Measurements from ENCODE around the gene FXYD2.

FXYD2 gene

DNA sequence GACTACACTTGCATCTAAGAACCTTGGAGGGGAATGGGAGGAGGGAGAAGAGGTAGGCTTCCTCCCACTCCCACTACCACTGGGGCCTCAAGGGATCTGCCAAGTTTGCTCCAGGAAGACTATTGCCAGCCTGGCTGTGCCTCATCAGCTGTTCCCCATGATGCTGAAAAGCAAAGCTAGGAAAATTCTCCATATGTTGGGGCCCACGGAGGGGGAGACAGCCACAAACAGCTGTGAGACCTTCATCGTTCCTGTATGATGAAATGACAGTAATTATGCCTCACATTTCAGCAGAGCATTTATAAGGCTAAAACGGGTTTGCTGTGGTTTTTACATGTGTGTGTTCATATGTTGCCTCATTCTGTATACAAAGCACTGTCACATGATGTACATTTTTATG is 34.3 kb downstream of the FXYD2 start:
- no peak overlapping the region for H3K4me3 ChIP-seq (ENCODE audit: low read depth, low read length)
- TF ChIP-seq, protein P1, sequence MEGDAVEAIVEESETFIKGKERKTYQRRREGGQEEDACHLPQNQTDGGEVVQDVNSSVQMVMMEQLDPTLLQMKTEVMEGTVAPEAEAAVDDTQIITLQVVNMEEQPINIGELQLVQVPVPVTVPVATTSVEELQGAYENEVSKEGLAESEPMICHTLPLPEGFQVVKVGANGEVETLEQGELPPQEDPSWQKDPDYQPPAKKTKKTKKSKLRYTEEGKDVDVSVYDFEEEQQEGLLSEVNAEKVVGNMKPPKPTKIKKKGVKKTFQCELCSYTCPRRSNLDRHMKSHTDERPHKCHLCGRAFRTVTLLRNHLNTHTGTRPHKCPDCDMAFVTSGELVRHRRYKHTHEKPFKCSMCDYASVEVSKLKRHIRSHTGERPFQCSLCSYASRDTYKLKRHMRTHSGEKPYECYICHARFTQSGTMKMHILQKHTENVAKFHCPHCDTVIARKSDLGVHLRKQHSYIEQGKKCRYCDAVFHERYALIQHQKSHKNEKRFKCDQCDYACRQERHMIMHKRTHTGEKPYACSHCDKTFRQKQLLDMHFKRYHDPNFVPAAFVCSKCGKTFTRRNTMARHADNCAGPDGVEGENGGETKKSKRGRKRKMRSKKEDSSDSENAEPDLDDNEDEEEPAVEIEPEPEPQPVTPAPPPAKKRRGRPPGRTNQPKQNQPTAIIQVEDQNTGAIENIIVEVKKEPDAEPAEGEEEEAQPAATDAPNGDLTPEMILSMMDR (IDR thresholded peaks at IDR 0.05; ENCODE audit: borderline replicate concordance, insufficient read depth, low read depth, low read length): no peak

DNA sequence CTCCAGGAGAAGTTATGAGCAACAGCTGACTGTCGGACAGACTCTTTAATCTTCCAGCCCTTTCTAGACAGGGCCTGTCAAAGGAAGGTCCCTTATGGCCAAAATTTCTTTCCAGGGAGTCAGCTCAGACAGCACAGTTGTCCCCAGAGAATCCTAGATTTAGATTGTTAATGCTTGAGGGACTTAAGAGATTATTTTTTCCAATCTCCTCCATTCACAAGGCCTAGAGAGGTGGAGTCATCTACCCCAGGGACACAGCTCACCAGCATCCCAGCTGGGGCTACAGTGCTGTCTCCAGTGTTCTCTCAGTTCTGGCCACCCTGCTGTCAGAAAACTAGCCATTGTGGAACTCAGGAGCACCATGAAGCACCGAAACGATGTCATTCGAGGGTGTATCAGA is 35.3 kb downstream of the FXYD2 start:
- H3K4me3 ChIP-seq (ENCODE audit: low read depth, low read length): no peak overlapping the region
- TF ChIP-seq, protein P1 (IDR thresholded peaks at IDR 0.05; ENCODE audit: borderline replicate concordance, insufficient read depth, low read depth, low read length): no peak

DNA sequence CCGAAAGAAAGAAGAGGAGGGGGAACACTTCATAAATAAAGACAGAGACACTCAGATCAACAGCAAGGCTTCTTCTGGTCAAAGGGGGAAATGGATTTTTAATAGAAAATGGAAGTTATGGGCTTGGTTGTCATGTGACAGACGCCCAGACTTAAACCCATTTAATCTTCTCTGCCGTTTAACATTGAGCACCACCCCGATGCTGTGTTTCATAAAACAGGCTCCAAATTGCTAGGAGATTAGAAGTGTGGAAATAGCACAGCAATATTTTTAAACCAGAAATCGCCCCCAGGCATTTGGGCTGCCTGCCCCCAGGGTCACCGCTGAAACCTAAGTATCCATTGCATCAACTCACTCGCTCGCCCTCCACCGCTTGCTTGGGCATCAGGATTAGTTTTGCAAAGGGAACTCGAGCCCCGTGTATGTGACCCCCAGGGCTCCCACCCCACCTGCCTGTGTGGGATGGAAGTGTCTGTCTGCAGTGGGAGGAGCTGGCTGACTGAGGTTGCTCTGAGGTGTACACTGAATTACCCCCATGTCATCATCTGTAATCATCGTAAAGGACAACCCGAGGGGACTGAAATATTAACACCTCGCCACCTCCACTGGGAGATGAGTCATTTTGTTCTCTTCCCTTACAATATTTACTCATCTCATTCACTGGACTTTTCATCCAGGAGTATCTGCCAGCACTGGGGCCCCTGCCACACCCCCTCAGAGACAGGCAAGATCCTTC is 38.2 kb downstream of the FXYD2 start:
- TF ChIP-seq, protein P1 (IDR thresholded peaks at IDR 0.05; ENCODE audit: borderline replicate concordance, insufficient read depth, low read depth, low read length): no peak
- no peak overlapping the region for H3K4me3 ChIP-seq (ENCODE audit: low read depth, low read length)

- H3K4me3 ChIP-seq (ENCODE audit: low read depth, low read length): no peak overlapping the region
- TF ChIP-seq, protein P1 (IDR thresholded peaks at IDR 0.05; ENCODE audit: borderline replicate concordance, insufficient read depth, low read depth, low read length): no peak
These were observed 42.4 kb downstream of the FXYD2 start for GRCh38 chr11:117782101-117782500.

DNA sequence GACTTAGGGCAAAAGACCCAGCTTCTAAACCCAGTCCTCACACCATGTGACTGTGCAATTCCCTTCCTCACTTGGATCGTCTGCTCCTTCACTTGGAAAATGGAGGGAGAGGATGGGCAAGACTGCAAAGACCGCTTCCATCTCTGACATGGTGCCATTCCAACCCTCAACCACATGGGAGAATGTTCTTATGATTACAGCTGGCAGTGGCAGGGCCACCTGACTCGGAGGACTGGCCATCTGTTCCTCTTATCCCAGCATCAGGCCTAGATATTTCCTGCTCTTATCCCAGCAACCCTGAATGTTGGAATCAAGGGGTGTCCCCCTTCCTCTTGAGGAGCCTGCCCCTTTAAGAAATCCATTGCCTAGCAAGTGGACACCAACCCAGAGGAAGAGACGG is 42.9 kb downstream of the FXYD2 start:
- TF ChIP-seq, protein P1 (IDR thresholded peaks at IDR 0.05; ENCODE audit: borderline replicate concordance, insufficient read depth, low read depth, low read length): no peak
- H3K4me3 ChIP-seq (ENCODE audit: low read depth, low read length): no peak overlapping the region

DNA sequence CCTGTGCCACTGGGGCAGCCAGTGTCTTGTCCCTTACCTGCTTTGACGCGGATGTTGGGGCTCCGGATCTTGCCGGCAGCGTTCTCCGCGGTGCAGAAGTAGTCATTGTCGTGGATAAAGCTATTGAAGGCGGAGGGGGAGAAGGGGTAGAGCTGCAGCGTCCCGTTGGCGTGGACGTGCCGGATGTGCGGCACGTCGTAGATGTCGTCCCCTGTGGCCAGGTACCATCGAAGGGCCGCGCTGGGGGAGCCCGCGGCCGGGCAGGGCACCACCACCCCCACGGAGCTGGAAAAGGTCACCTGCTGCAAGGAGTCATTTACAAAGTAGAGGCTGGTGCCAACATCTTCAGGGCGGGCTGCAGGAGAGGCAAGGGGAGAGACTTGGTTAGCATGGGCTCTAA is 44.1 kb downstream of the FXYD2 start:
- no peak overlapping the region for H3K4me3 ChIP-seq (ENCODE audit: low read depth, low read length)
- TF ChIP-seq, protein P1 (IDR thresholded peaks at IDR 0.05; ENCODE audit: borderline replicate concordance, insufficient read depth, low read depth, low read length): no peak

DNA sequence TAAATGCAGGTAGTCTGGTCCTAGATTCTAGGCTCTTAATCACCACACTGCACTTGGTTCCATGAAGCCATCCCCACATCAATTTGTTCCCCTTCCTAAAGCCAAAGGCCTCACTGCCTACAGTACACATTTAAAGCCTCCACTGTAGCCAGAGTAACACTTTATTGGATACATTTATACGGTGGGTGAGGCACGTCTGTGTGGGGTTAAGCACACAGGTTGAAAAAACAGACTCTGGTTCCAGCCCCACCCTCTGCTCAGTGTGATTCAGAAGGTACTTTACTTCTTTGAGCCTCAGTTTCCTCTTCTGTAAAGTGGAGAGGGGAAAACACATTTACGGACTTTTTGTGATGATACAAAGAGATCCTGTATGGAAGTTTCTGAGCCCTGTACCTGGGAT is 50.0 kb downstream of the FXYD2 start:
- TF ChIP-seq, protein P1 (IDR thresholded peaks at IDR 0.05; ENCODE audit: borderline replicate concordance, insufficient read depth, low read depth, low read length): no peak
- no peak overlapping the region for H3K4me3 ChIP-seq (ENCODE audit: low read depth, low read length)
